Daoy (cell line): ENCODE results near the gene QSOX2. TPM values are rescaled to one million over a fixed set of nuclear protein-coding genes. Genes with fewer than 3 reads are reported as not detected.

Experiments
- DNase-seq: peaks from one replicate; pipeline ENCODE4 v3.0.0-alpha.2; 2015; ENCODE audit warnings: low read depth
- total RNA-seq: library from RNA; depleted of rRNA; stranded (reverse); fragments of >200 nt; shearing (Covaris generic); gene quantifications from 2 replicates; pipeline ENCODE4 v1.2.3, GENCODE V29; 2014

Gene QSOX2
- total RNA-seq, 1 experiment from 2014 or later: 30.3 TPM

- DNase-seq: no peak
Observed at GRCh38 chr9:136252846-136253245, 7.2 kb upstream of the QSOX2 start.

- DNase-seq: no peak
Observed at GRCh38 chr9:136252281-136252680, 6.7 kb upstream of the QSOX2 start.

- DNase-seq: no peak
Observed at GRCh38 chr9:136251264-136252115, 5.9 kb upstream of the QSOX2 start.

GRCh38 chr9:136250676-136251075 is 5.1 kb upstream of the QSOX2 start:
- no peak for DNase-seq

GRCh38 chr9:136249877-136250559 is 4.4 kb upstream of the QSOX2 start:
- DNase-seq: no peak

- DNase-seq: no peak
Observed at GRCh38 chr9:136248951-136249876, 3.6 kb upstream of the QSOX2 start.

DNA sequence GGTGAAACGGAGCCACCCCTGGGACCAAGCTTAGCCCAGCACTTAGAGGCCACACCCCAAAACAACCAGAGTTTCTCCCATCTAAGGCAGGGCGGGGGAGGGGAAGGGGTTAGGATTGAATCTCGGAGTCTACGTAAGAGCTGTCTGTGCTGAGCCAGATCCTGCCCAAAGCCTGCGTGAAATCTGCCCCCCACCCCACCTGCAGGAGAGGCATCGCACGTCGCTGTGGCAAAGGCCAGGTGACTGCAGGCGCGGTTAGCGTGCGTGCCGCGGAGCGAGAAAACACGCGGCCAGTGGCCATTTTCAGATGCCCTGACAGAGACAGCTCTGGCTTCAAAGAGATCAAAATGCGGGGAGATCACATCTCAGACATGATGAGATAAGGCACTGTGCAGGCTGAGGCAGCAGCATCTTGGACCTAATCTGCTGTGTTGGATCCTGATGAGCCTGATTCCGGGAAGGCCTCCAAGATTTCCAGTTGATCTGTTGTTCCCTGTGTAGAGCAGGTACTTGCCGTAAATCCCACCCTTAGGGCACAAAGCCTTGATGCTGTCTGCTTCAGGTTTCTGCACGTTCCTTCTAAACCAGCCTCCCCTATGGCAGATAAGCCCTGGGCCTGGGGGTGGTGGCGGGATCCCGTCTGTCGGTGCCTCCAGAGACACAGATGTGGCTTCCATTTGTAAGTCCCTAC is 2.5 kb upstream of the QSOX2 start:
- no peak for DNase-seq

DNA sequence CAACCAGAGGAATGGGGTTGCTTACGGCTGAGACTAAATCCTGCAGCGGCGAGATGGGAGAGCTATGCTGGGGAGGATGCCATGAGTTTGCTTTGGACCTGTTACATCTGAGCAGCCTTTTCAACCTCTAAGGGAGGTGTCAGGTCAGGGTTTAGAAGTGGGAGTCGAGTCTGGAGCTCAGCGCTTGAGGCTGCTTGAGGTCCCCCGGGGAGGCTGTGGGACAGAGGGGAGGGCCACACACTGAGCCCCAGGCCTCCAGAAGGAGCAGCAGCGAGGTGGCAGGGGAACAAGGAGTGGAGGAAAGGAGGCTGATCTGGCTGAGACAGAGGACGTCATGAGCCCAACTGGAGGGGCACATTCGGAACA is 1.9 kb upstream of the QSOX2 start:
- DNase-seq: no peak

DNA sequence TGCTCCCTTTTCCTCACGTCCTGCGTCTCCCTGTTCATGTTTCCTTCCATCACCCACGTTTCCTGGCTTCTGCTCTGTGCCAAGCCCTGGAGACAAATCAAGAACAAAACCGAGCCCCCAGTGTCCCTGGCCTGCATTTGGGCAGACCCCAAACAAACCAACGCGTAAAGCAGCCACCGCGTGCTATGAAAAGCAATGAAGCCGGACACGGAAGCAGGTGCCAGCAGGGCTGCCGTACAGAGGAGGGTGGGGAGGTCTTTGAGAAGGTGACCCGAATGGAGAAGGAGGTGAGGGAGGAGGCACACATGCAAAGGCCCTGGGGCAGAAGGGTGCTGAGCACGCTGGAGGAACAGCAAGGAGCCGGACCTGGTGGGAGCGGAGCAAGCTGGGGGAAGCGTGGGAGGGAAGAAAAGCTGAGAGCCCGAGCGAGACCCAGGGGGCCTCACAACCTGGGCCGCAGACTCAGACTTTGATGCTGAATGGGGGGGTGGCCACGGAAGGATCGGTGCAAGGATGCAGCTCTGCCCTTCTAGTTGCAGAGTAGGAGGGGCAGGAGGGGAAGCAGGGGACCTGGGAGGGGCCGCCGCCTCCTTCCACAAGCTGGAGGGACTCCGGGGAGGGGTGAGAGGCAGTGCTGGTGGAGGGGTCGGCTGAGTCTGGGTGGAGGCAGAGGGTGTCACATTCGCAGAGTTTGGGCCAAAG is 1.4 kb upstream of the QSOX2 start:
- DNase-seq: no peak

- no peak for DNase-seq
Observed at GRCh38 chr9:136244969-136245218, 718 bp downstream of the QSOX2 start.

GRCh38 chr9:136244122-136244968 is 1.3 kb downstream of the QSOX2 start:
- peak; percentile 53 for DNase-seq

- DNase-seq: no peak
Observed at GRCh38 chr9:136243631-136244030, 2.0 kb downstream of the QSOX2 start.

DNA sequence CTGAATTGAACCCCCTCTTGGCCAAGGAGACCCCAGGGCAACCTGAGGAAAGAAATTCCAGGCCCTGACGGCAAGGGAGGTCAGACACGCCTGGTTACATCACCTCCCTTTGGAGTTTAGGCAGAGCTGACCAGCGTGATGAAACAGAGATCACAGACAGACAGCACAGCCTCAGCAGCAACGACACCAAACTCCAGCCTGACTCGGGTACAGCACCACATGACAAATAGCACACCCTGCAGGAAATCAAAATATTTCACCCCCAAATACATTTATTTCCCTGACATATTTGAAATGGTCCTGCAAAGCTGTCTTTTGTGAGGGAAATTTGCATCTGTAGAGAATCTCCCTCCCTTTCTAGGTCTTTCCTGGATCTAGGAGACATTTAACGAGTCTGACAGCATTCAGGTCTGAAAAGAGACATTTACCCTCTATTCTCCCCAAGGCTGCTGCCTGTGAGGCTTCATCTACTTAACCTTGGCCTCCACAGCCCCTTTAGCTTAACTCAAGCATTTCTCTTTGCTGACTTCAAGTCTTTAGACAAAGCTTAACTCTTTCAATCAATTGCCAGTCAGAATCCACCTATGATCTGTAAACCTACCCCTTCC is 2.6 kb downstream of the QSOX2 start:
- DNase-seq: no peak

DNA sequence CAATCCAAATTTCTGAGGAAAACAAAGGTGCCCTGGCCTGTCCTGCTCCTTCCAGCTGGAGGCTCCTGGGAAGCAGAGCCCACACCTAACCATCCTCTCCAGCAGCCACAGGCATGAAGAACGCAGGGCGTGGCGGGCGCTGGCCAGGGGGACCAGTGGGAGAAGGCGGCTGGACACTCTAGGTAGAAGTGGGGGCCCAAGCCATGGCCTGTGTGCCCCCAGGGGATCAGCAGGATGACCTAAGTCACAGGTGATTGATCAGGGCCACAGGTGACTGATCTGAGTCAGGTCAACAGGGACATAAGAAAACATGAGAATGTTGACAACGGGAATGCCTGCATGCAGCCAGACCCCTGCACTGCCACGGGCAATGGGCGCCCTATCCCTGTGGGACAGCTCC is 3.4 kb downstream of the QSOX2 start:
- DNase-seq: no peak

DNA sequence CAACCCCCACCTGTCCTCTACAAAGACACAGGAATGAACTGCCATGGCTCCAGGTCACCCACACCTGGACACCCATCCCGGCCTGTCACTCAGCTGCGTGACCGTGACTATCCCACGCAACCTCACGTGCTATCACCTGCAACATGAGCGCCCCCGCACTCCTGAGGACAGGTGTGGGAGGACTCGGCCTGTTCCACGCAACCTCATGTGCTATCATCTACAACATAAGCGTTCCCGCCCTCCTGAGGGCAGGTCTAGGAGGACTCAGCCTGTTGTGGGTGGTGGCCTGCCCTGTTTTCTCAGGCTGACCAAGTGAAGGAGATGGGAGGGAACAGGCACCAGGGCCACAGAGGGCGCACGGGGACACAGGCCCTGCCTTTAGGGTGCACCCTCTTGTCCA is 4.1 kb downstream of the QSOX2 start:
- DNase-seq: no peak

DNA sequence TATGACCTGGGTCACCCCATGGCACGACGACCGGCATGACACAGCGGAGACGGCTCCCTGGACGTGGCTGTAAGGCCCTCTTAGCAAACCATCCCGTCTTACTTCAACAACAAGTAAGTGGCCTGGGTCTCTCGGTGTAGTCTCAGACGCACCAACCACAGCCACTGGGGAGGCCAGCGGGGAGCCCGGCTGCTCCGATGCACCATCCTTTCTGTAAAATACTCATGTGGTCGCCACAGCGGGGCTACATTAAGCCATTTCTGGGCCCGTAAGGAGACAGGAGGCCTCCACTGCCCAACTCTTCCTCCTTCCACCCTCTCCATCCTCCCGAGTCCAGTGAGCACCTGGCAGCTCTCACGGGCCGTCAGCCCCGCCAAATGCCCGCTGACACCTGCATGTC is 4.7 kb downstream of the QSOX2 start:
- no peak for DNase-seq

DNA sequence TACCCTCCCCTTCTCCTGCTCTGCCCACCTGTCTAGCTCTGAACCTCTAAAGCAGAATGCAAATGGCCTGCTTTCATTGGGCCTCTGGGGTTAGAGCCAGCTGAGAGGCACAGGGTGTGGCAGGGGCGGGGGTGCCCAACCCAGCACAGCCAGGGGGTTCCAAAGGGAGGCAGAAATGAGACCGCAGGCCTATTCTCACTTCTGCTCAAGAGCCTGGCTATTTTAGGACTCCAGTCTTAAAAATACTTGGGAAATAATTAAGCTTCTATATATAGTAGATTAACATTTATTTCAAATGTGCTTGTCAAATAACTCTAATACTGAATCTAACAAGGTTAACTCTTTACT is 5.7 kb downstream of the QSOX2 start:
- no peak for DNase-seq

GRCh38 chr9:136239135-136239982 is 6.3 kb downstream of the QSOX2 start:
- DNase-seq: no peak

- DNase-seq: no peak
Observed at GRCh38 chr9:136238342-136238732, 7.3 kb downstream of the QSOX2 start.
